Anterior cingulate cortex (tissue), 58 donors: ENCODE data around the gene MSMB.
"Not testable (repeated sequence)": the region's sequence is repeated elsewhere in the genome, so short reads cannot be mapped to it uniquely, and the experiment has no call there.

Source experiments
- DNase-seq, 58 donors: peaks; one replicate each; lab custom pipeline; 2025; lab: John Stamatoyannopoulos, UW

The MSMB gene

GRCh38 chr10:46014683-46015405 lies 31.2 kb downstream of the MSMB start:
- no peak for DNase-seq

- no peak for DNase-seq
Observed at GRCh38 chr10:46014206-46014605, 31.9 kb downstream of the MSMB start.

DNA sequence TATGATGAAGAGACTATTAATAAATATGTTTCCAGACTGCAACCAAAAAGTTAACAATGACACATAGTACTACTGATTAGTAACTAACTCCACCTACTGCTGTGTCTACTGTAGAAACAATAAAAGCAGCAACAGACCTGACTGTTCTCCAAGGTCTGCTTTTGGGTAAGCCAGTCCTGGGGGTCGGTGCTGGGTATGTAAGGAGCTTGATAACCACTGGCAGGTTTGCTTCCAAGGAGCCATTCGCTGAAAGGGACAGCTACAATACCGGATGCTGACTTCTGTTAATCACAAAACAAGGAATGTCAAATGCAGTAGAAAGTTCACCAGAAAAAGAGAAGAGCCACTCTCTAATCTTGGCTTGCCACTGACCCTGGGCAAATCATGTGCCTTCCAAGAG lies 33.3 kb downstream of the MSMB start:
- DNase-seq = no peak

- DNase-seq = no peak
Observed at GRCh38 chr10:46006219-46006618, 39.9 kb downstream of the MSMB start.

DNA sequence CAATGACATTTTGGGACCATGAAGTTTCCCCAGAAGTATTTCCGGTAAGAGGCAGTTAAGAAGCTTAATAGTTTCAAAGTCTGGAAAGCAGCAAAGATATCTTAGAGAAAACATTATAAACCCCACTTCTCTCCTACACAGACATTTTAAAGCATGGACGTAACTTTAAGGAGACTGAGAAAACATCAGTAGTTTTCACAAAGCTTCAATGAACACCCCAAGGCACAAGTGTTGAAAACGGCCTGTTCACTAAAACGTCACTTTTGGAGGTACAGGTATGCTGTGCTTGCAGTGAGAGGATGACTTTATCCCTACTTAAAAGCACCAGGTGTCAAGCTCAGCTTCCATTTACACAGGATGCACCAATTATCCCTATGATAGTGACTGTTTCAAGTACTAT lies 40.7 kb downstream of the MSMB start:
- DNase-seq = no peak

DNA sequence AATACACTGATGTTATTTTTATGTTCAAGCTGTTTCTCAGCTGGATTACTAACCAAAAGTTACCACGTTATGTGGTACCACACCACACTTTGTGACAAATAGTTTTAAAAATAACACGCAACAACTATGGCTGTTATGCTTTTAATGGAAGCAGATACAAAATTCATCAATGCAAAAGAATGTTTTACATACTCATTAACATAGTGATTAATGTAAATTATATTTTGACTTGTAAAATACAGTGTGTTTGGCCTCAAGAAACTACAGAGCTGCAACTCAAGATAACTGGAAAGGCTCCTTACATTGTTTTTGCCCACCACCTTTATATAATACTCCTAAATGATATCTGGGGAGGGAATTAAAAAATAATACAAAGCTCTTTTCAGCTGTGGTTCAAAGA lies 41.1 kb downstream of the MSMB start:
- DNase-seq = no peak

GRCh38 chr10:46002916-46003693 lies 43.0 kb downstream of the MSMB start:
- no peak for DNase-seq

- not testable (repeated sequence) for DNase-seq
Observed at GRCh38 chr10:46002189-46002687, 43.8 kb downstream of the MSMB start.

DNA sequence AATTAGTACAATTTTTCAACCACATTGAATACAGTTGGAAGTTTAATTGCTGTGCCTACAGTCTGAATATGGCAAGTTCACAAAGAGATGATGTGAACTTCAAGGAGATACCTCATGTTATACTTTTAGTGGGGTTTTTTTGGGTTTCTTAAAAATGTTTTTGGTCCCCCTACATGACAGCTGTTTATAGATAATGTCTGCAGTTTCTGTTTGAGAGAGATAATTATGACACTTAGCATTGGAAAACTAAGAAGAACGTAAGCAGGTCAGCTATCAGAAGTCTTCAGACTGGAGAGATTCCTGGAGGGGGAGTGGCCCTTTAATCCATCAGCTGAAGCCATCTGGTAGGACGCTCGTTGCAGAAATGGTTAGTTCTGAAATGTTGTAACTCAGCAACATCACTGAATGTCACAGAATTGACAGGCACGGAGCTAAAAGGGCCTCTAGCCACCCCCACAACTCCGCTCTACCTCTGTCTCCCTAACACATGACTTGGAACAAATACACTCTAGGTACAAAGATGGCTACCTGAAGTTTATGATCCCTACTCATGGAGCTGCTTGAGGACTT lies 44.8 kb downstream of the MSMB start:
- peak in 1 of 58 donors; percentile 7 for DNase-seq

DNA sequence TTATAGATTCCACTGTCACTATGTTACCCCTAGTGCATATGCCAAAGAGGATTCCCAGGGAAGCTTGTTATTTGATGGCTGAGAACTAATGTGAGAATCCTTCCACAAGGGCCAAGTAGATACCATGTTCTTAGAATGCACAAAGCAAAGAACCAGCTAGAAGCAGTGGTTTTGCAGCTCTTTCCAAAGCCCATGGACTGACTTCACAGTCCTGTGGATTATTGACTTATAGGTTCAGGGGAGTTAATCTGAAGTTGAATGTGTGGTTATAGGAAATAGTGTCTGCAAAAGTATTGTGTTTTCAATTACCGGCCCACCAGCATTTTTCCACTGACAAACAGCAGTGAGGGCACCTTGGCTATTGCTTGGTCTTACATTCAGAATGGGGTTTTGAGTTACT lies 45.5 kb downstream of the MSMB start:
- DNase-seq = no peak

GRCh38 chr10:45999955-46000354 lies 46.1 kb downstream of the MSMB start:
- not testable (repeated sequence) for DNase-seq

GRCh38 chr10:45997994-45998763 lies 47.9 kb downstream of the MSMB start:
- no peak for DNase-seq

DNA sequence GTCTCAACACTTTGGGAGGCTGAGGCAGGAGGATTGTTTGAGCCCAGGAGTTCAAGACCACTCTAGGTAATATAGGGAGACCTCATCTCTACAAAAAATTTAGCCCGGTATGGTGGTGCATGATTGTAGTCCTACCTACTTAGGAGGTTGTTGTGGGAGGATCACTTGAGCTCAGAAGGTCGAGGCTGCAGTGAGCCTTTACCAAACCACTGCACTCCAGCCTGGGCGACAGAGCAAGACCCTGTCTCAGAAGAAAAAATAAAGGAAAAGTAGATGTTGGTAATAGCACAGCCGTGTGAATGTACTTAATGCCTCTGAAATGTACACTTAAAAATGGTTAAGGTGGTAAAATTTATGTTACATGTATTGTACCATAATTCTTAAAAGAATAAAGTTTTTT lies 48.5 kb downstream of the MSMB start:
- DNase-seq = no peak

- not testable (repeated sequence) for DNase-seq
Observed at GRCh38 chr10:45985590-45985989, 60.5 kb downstream of the MSMB start.

DNA sequence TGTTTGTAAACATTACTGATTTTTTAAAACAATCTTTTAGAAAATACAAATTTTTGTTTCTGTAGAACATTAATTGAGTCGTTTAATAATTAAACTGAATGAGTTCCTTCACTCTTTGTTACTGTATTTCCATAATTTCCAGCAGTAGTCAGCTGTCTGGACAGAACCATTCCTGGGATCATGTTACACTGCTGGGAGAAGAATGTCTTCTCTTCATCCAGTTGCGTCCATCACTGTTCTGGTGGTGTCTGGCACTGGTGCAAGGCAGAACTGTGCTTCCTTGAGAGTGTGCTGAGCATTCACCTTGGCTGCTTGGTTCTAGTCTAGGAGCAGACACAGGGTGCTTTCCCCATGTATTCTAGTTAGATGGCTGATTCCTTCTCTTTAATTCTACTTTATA lies 61.6 kb downstream of the MSMB start:
- DNase-seq = not testable (repeated sequence)

DNA sequence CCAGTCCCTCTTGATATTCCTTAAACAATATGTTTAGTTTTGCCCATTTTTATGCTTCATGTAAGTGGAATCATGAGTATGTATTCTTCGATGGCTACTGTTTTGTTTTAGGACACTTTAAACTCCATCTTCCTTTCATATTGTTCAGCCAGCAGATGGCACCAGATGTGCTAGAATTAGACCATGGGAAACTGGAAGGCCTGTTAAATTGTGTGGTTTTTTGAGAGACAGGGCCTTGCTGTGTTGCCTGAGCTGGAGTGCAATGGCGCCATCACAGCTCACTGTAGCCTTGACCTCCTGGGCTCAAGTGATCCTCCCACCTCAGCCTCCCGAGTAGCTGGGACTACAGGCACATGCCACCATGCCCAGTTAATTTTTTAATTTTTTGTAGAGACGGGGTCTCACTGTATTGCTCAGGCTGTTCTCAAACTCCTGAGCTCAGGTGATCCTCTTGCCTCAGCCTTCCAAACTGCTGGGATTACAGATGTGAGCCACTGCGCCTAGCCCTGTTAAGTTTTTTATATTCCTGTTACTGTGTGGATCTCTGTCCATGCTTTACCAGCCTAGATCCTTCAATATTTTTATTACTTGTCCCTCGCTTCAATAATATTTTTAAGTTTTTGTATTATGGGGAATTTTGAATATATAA lies 62.4 kb downstream of the MSMB start:
- DNase-seq = peak in 20 of 58 donors; percentile 5 to 39 (median 18)
